OCI-LY3 (cell line): ENCODE measurements around the gene DNAH17.

Experiments
- CTCF ChIP-seq: fragments of 200-600, 300-600 bp; sonication (generic); IDR thresholded peaks from 2 replicates; pipeline ENCODE4 v1.5.1; 2014; ENCODE audit warnings: antibody characterized with exemption, low read length, low read depth
- EZH2phosphoT487 ChIP-seq: fragments of 200-600 bp; shearing (Covaris generic); IDR thresholded peaks from 2 replicates; pipeline ENCODE4 v1.6.1; 2018; ENCODE audit warnings: antibody characterized with exemption, mixed run types, low read depth

GRCh38 chr17:78624324-78625151 is 47.3 kb upstream of the DNAH17 start:
- no peak for TF ChIP-seq CTCF
- no peak for TF ChIP-seq EZH2phosphoT487
